SK-N-MC (cell line): ENCODE results near the gene MADD.

Source experiments
- EZH2 ChIP-seq: fragments of 200-600 bp; sonication (generic); IDR thresholded peaks from one replicate; pipeline ENCODE4 v1.6.1; 2017; ENCODE audit warnings: antibody characterized with exemption
- FOXP2 ChIP-seq: optimal IDR thresholded peaks from 2 replicates; pipeline ENCODE3; 2011; ENCODE audit warnings: mild to moderate bottlenecking, moderate library complexity; ENCODE audit not compliant: insufficient read depth; ENCODE audit errors: extremely low read length, control extremely low read depth
- POLR2AphosphoS5 ChIP-seq: IDR thresholded peaks from 2 replicates; pipeline ENCODE4 v1.6.1; 2012; ENCODE audit warnings: mild to moderate bottlenecking, low read depth, low read length, borderline replicate concordance

GRCh38 chr11:47278769-47279168, 8.8 kb downstream of the MADD start:
- TF ChIP-seq POLR2AphosphoS5: no peak
- no peak for TF ChIP-seq EZH2
- TF ChIP-seq FOXP2: no peak
